Regular cardiac myocyte (primary cell): ENCODE data around the gene HS6ST2. TPM values are rescaled to one million over a fixed set of nuclear protein-coding genes. Genes with fewer than 3 reads are reported as not detected.

Experiments used
- total RNA-seq: library from RNA; depleted of rRNA; stranded (reverse); fragments of >200 nt; gene quantifications from 2 replicates; pipeline ENCODE4 v1.2.3, GENCODE V29; 2014

Gene HS6ST2
- under 0.01 TPM in 1 of 2 replicates, not detected in the other for total RNA-seq

DNA sequence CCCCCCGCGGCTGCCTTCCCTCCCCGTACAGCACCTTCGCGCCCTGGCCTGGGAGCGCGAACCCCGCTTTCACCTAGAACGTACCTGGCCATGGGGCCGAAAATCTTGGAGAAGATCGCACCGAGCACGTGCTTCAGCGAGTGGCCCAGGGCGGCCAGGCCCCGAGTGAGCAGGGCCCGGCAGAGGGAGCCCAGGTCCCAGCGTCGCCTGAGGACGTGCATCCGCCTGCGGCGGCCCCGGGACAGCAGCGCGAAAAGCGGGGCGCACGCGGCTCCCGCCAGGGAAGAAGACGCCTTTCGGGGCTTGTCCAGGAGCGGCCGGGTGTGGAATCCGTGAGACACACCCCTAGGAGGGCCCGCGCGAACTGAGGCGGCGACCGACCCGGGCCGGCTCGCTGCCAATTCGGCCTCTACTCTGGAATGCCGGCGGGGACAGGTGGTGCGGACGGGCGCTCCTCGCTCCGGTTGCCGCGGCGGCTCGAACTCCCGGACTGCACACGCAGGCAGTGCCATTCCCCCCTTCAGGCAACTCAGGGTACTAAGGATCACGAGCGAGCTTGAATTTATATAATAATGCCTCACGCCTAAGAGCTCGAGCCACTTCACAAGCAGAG is at the start of gene HS6ST2:
Gene HS6ST2 (minus strand): TSS at position 539 of the 613 bp plus-strand sequence.

Other genes with a start within 250 kb of the HS6ST2 start
- gene USP26, start 138.5 kb upstream of the HS6ST2 start, total RNA-seq: not detected in 2 replicates